ENCODE results near the gene SCRN3.
"Not testable (repeated sequence)": the region's sequence is repeated elsewhere in the genome, so short reads cannot be mapped to it uniquely, and the experiment has no call there.

The SCRN3 gene

DNA sequence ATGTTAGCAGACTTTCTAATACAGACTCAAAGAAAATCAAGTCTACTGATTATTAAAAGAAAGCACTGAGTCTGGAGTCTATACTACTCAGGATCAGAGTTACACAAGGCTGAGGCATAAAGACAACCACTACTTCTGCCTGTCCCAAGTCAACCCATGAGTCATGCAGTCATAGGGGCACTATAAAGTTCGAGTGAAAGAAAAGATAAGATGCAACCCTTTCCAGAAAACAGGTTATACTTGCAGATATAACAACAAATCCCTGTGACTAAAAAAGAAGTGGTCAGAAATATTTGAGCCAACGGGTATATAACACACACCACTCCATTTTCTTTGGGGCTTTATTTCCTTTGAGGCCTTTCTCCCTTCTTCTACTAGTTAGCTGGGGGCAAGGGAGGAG lies 18.6 kb upstream of the SCRN3 start:
- TF ChIP-seq EZH2 (IDR thresholded peaks at IDR 0.05; ENCODE audit: borderline replicate concordance, low read length): no peak
- TF ChIP-seq CTCF (IDR thresholded peaks at IDR 0.05; ENCODE audit: low read length): no peak
- Histone ChIP-seq H3K9ac (ENCODE audit: low read length) (no peak overlapping the region), H2AFZ (ENCODE audit: low read length) (no peak overlapping the region), H3K9me3 (ENCODE audit: low read length) (no peaks in the 10 kb centered on the region), H3K4me1 (ENCODE audit: insufficient read depth, low read length, severe bottlenecking) (no peaks in the 10 kb centered on the region), H3F3A (ENCODE audit: insufficient read depth, low read length) (0 out of 2 replicates have a peak, but pooled peaks cover 2% of the 10 kb centered on the region), H4K20me1 (ENCODE audit: insufficient read depth, low read length) (no peaks in the 10 kb centered on the region), H3K27me3 (ENCODE audit: insufficient read depth, low read length) (no peaks in the 10 kb centered on the region), H3K27ac (ENCODE audit: low read depth, low read length, poor library complexity, severe bottlenecking) (no peak overlapping the region), H3K79me2 (ENCODE audit: insufficient read depth, low read length) (no peaks in the 10 kb centered on the region), H3K4me2 (ENCODE audit: low read length) (no peak overlapping the region), H3K9me2 (ENCODE audit: low read depth, low read length) (no peaks in the 10 kb centered on the region), H3K4me3 (ENCODE audit: low read depth, low read length, poor library complexity, severe bottlenecking) (no peak overlapping the region), H3K36me3 (ENCODE audit: insufficient read depth, low read length) (peaks cover 60% of the 10 kb centered on the region; the same call in 1 of the 2 replicates)

DNA sequence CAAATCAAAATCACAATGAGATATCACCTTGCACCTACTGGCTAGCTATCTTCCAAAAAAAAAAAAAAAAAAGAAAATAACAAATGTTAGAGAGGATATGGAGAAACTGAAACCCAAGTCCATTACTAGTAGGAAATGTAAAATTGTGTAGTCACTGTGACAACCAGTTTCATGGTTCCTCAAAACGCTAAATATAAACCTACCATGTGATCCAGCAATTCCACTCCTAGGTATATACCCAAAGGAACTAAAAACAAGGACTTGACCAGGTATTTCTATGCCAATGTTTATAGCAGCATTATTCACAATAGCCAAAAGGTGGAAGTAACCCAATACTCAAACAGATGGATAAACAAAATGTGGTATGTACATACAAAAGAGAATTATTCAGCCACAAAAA lies 11.7 kb upstream of the SCRN3 start:
- H3F3A ChIP-seq (ENCODE audit: insufficient read depth, low read length): no peaks in the 10 kb centered on the region; the same call in 1 of the 2 replicates
- TF ChIP-seq CTCF (IDR thresholded peaks at IDR 0.05; ENCODE audit: low read length) (no peak), EZH2 (IDR thresholded peaks at IDR 0.05; ENCODE audit: borderline replicate concordance, low read length) (no peak)
- no peak overlapping the region for H3K4me3 ChIP-seq (ENCODE audit: low read depth, low read length, poor library complexity, severe bottlenecking)
- no peaks in the 10 kb centered on the region for H3K27me3 ChIP-seq (ENCODE audit: insufficient read depth, low read length)
- H3K4me2 ChIP-seq (ENCODE audit: low read length): no peak overlapping the region
- no peaks in the 10 kb centered on the region for H3K9me2 ChIP-seq (ENCODE audit: low read depth, low read length)
- no peak overlapping the region for H3K9ac ChIP-seq (ENCODE audit: low read length)
- peaks cover 54% of the 10 kb centered on the region for H3K36me3 ChIP-seq (ENCODE audit: insufficient read depth, low read length)
- no peak overlapping the region for H2AFZ ChIP-seq (ENCODE audit: low read length)
- no peaks in the 10 kb centered on the region; the same call in 1 of the 2 replicates for H3K79me2 ChIP-seq (ENCODE audit: insufficient read depth, low read length)
- no peaks in the 10 kb centered on the region for H3K4me1 ChIP-seq (ENCODE audit: insufficient read depth, low read length, severe bottlenecking)
- H3K9me3 ChIP-seq (ENCODE audit: low read length): no peaks in the 10 kb centered on the region
- H4K20me1 ChIP-seq (ENCODE audit: insufficient read depth, low read length): no peaks in the 10 kb centered on the region
- H3K27ac ChIP-seq (ENCODE audit: low read depth, low read length, poor library complexity, severe bottlenecking): no peak overlapping the region

- TF ChIP-seq EZH2 (IDR thresholded peaks at IDR 0.05; ENCODE audit: borderline replicate concordance, low read length) (no peak), CTCF (IDR thresholded peaks at IDR 0.05; ENCODE audit: low read length) (no peak)
- H3K9me2 ChIP-seq (ENCODE audit: low read depth, low read length): no peaks in the 10 kb centered on the region
- no peak overlapping the region for H3K4me2 ChIP-seq (ENCODE audit: low read length)
- H3K9ac ChIP-seq (ENCODE audit: low read length): no peak overlapping the region
- no peak overlapping the region for H2AFZ ChIP-seq (ENCODE audit: low read length)
- H3K4me1 ChIP-seq (ENCODE audit: insufficient read depth, low read length, severe bottlenecking): no peaks in the 10 kb centered on the region
- no peak overlapping the region for H3K27ac ChIP-seq (ENCODE audit: low read depth, low read length, poor library complexity, severe bottlenecking)
- no peaks in the 10 kb centered on the region for H3K27me3 ChIP-seq (ENCODE audit: insufficient read depth, low read length)
- H3K9me3 ChIP-seq (ENCODE audit: low read length): no peaks in the 10 kb centered on the region
- H3K36me3 ChIP-seq (ENCODE audit: insufficient read depth, low read length): peaks cover 52% of the 10 kb centered on the region
- no peak overlapping the region for H3K4me3 ChIP-seq (ENCODE audit: low read depth, low read length, poor library complexity, severe bottlenecking)
- H3F3A ChIP-seq (ENCODE audit: insufficient read depth, low read length): no peaks in the 10 kb centered on the region; the same call in 1 of the 2 replicates
- H4K20me1 ChIP-seq (ENCODE audit: insufficient read depth, low read length): no peaks in the 10 kb centered on the region
- no peaks in the 10 kb centered on the region; the same call in 1 of the 2 replicates for H3K79me2 ChIP-seq (ENCODE audit: insufficient read depth, low read length)
Observed at GRCh38 chr2:174385201-174385600, 10.3 kb upstream of the SCRN3 start.

GRCh38 chr2:174388706-174389105 lies 6.8 kb upstream of the SCRN3 start:
- not testable (repeated sequence) for H3K27ac ChIP-seq (ENCODE audit: low read depth, low read length, poor library complexity, severe bottlenecking); H2AFZ ChIP-seq (ENCODE audit: low read length); H3K4me1 ChIP-seq (ENCODE audit: insufficient read depth, low read length, severe bottlenecking); H3K4me2 ChIP-seq (ENCODE audit: low read length); H3K79me2 ChIP-seq (ENCODE audit: insufficient read depth, low read length); H4K20me1 ChIP-seq (ENCODE audit: insufficient read depth, low read length); H3K9ac ChIP-seq (ENCODE audit: low read length); H3F3A ChIP-seq (ENCODE audit: insufficient read depth, low read length); H3K9me3 ChIP-seq (ENCODE audit: low read length); H3K4me3 ChIP-seq (ENCODE audit: low read depth, low read length, poor library complexity, severe bottlenecking); H3K9me2 ChIP-seq (ENCODE audit: low read depth, low read length); H3K27me3 ChIP-seq (ENCODE audit: insufficient read depth, low read length)
- H3K36me3 ChIP-seq (ENCODE audit: insufficient read depth, low read length): peaks cover 45% of the 10 kb centered on the region
